Measurements from ENCODE around the gene ZSCAN21. TPM values are rescaled to one million over a fixed set of nuclear protein-coding genes. Genes with fewer than 3 reads are reported as not detected.

ZSCAN21 gene
- total and polyA plus RNA-seq, 7 donors: 6.8 to 25.6 (median 12.2) TPM

DNA sequence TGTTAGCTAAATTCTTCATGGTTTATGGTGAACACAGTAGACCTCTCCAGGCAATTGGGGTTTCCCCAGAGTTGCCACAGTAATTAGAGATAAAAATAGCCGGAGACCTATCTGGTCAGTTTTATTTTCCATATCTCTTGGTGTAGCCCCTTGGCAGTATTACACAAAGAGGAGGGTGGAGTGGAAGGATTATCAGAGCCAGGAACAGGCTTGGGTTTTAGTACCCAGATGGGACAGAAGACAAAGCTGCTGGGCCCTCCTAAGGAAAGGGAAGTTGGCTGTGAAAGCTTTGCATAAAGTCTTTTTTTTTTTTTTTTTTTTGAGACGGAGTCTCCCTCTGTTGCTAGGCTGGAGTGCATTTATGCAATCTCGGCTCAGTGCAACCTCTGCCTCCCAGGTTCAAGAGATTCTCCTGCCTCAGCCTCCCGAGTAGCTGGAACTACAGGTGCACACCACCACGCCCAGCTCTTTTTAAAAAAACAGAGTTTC, 9.7 kb downstream of the ZSCAN21 start:
- H3K4me3 ChIP-seq: no peak overlapping the region
- H3K27me3 ChIP-seq (ENCODE audit: insufficient read depth in 3 of 3, low read length in 2 of 3): no peaks in the 10 kb centered on the region
- H3K36me3 ChIP-seq (ENCODE audit: insufficient read depth in 1 of 2, low read depth in 1 of 2): peaks cover 3 to 76% of the 10 kb centered on the region in 2 donors
- no peak for ATAC-seq
- DNase-seq: no peak
- H3K27ac ChIP-seq: no peak overlapping the region
- no peaks in the 10 kb centered on the region for H3K4me1 ChIP-seq
- TF ChIP-seq, protein P1, sequence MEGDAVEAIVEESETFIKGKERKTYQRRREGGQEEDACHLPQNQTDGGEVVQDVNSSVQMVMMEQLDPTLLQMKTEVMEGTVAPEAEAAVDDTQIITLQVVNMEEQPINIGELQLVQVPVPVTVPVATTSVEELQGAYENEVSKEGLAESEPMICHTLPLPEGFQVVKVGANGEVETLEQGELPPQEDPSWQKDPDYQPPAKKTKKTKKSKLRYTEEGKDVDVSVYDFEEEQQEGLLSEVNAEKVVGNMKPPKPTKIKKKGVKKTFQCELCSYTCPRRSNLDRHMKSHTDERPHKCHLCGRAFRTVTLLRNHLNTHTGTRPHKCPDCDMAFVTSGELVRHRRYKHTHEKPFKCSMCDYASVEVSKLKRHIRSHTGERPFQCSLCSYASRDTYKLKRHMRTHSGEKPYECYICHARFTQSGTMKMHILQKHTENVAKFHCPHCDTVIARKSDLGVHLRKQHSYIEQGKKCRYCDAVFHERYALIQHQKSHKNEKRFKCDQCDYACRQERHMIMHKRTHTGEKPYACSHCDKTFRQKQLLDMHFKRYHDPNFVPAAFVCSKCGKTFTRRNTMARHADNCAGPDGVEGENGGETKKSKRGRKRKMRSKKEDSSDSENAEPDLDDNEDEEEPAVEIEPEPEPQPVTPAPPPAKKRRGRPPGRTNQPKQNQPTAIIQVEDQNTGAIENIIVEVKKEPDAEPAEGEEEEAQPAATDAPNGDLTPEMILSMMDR (IDR thresholded peaks at IDR 0.05): no peak
- WGBS, 3 donors: 90 to 93% (median 93%) methylated on average over 5 of the region's 5 CpGs
- no peaks in the 10 kb centered on the region for H3K9me3 ChIP-seq
- intact Hi-C loops (cut with DNase I): loop anchor here in 1 of 2 donors (10.0 kb wide), 1 partner anchor 144 kb away; the partner anchor contains the start of gene TRIM4

DNA sequence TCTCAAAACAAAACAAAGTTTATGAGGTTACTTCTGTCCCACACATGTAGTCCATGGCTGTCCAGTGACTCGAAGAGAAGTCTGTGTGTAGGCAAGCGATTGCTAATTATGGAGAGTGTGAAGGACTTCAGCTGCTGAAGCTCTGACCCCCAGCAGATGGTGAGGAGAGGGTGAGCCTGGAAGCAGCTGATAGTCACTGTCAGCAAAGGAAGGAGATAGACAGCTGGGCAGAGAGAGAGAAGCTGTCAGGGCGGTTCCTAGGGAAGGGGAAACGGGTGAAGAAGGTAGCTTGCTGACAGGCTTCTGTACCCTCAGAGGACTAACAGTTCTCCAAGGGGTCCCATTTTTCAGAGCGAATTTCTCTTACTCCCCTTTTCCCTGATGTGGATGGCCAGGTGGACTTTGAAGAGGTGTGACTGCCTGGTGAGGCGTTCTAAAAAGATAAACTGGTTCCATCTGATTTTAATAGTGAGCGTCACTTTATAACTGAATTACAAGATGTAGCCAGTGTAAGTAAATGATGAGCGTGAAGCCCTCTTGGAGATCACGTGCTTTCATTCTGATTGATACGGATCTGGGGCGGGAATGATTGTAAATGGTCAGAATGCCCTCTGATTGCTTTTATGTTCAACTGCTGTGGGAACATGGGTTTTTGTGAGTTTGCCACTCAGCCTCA, 12.1 kb downstream of the ZSCAN21 start:
- no peak for ATAC-seq
- no peak for DNase-seq
- intact Hi-C loops (cut with DNase I): no loop called here
- 86 to 94% (median 91%) methylated on average over 11 of the region's 11 CpGs for WGBS, 3 donors
- no peak overlapping the region for H3K4me3 ChIP-seq
- H3K27ac ChIP-seq: no peak overlapping the region
- H3K36me3 ChIP-seq (ENCODE audit: insufficient read depth in 1 of 2, low read depth in 1 of 2): peaks cover 6 to 96% of the 10 kb centered on the region in 2 donors
- TF ChIP-seq, protein P1 (IDR thresholded peaks at IDR 0.05): no peak
- no peaks in the 10 kb centered on the region for H3K9me3 ChIP-seq
- no peaks in the 10 kb centered on the region for H3K4me1 ChIP-seq
- no peaks in the 10 kb centered on the region for H3K27me3 ChIP-seq (ENCODE audit: insufficient read depth in 3 of 3, low read length in 2 of 3)

DNA sequence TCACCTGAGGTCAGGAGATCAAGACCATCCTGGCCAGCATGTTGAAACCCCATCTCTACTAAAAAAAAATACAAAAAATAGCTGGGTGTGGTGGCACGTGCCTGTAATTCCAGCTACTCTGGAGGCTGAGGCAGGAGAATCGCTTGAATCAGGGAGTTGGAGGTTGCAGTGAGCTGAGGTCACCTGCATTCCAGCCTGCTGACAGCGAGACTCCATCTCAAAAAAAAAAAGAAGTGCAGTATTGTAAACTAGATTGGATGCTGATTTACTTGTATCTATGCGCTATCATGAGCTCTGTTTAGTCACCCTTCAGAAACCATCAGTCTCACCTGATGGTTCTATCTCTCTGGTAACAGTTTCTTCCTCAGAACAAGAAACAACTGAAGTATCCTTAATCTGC, 13.8 kb downstream of the ZSCAN21 start:
- H3K27ac ChIP-seq: no peak overlapping the region
- no peaks in the 10 kb centered on the region for H3K9me3 ChIP-seq
- H3K27me3 ChIP-seq (ENCODE audit: insufficient read depth in 3 of 3, low read length in 2 of 3): no peaks in the 10 kb centered on the region
- ATAC-seq: no peak
- peaks cover 6 to 90% of the 10 kb centered on the region in 2 donors for H3K36me3 ChIP-seq (ENCODE audit: insufficient read depth in 1 of 2, low read depth in 1 of 2)
- no peaks in the 10 kb centered on the region for H3K4me1 ChIP-seq
- intact Hi-C loops (cut with DNase I): no loop called here
- TF ChIP-seq, protein P1 (IDR thresholded peaks at IDR 0.05): no peak
- 90 to 98% (median 95%) methylated on average over 4 of the region's 4 CpGs for WGBS, 3 donors
- no peak overlapping the region for H3K4me3 ChIP-seq
- no peak for DNase-seq

DNA sequence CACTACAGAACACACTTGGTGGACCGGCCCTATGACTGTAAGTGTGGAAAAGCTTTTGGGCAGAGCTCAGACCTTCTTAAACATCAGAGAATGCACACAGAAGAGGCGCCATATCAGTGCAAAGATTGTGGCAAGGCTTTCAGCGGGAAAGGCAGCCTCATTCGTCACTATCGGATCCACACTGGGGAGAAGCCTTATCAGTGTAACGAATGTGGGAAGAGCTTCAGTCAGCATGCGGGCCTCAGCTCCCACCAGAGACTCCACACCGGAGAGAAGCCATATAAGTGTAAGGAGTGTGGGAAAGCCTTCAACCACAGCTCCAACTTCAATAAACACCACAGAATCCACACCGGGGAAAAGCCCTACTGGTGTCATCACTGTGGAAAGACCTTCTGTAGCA, 14.6 kb downstream of the ZSCAN21 start:
- H3K9me3 ChIP-seq: no peaks in the 10 kb centered on the region
- H3K27me3 ChIP-seq (ENCODE audit: insufficient read depth in 3 of 3, low read length in 2 of 3): no peaks in the 10 kb centered on the region
- peaks cover 6 to 89% of the 10 kb centered on the region in 2 donors for H3K36me3 ChIP-seq (ENCODE audit: insufficient read depth in 1 of 2, low read depth in 1 of 2)
- no peaks in the 10 kb centered on the region for H3K4me1 ChIP-seq
- intact Hi-C loops (cut with DNase I): no loop called here
- no peak overlapping the region for H3K4me3 ChIP-seq
- 94 to 97% (median 94%) methylated on average over 9 of the region's 9 CpGs for WGBS, 3 donors
- TF ChIP-seq, protein P1 (IDR thresholded peaks at IDR 0.05): no peak
- no peak overlapping the region for H3K27ac ChIP-seq
- no peak for DNase-seq
- ATAC-seq: no peak
